HepG2 (cell line): Measurements from ENCODE around the gene C22orf39. TPM values are rescaled to one million over a fixed set of nuclear protein-coding genes. Genes with fewer than 3 reads are reported as not detected.

Experiments used
- ATAC-seq: fragments of 200-7000 bp; cut with Tn5 transposase; 3 replicates; pipeline ENCODE4 v1.9.1; 2020; ENCODE audit warnings: mild to moderate bottlenecking, moderate library complexity
- BruUV-seq: library from RNA; stranded (reverse); fragments of 400-500 nt; replicated peaks from 2 replicates; lab custom pipeline; 2021; lab: Mats Ljungman, UMichigan
- CTCF ChIA-PET: fragments of 300-600 bp; formaldehyde crosslinking; extraction: SDS; loops from one replicate; lab custom pipeline; 2021; ENCODE audit warnings: low total read pairs, inconsistent platforms, low intra/inter-chr PET ratio; lab: Yijun Ruan, JAX
- POLR2A ChIA-PET: fragments of 350-600 bp; sonication (Branson Sonifier 250); formaldehyde crosslinking; loops from one replicate; lab custom pipeline; 2020; ENCODE audit warnings: antibody characterized with exemption, inconsistent platforms; lab: Yijun Ruan, JAX
- DNase-seq: peaks from one replicate; pipeline ENCODE4 v3.0.0-alpha.2; 2015; ENCODE audit warnings: low spot score
- FAIRE-seq: peaks from 3 replicates; lab custom pipeline; 2011; peaks lifted over from hg19 to GRCh38; lab: Jason Lieb, UNC
- H2AFZ ChIP-seq: one replicate; pipeline ENCODE4 v1.6.1; 2011; ENCODE audit warnings: low read length, inconsistent platforms
- H3K27ac ChIP-seq: fragments of 300-600 bp; 3 replicates; pipeline ENCODE4 v1.8.0; 2011; ENCODE audit warnings: mixed run types, mild to moderate bottlenecking, mixed read lengths, low read length, inconsistent platforms; ENCODE audit not compliant: insufficient read depth; ENCODE audit errors: extremely low read length
- H3K27me3 ChIP-seq, 2 experiments: fragments of 200-600 bp in 1 of 2; 2 replicates in 1 of 2; 3 replicates in 1 of 2; pipeline versions ENCODE4 v1.6.0 to v1.8.0; 2011; ENCODE audit warnings: low read length in 2 of 2, mild to moderate bottlenecking in 2 of 2, moderate library complexity in 2 of 2, inconsistent platforms in 1 of 2; ENCODE audit not compliant: insufficient read depth in 2 of 2, control insufficient read depth in 1 of 2
- H3K36me3 ChIP-seq, 2 experiments: fragments of 200-600 bp in 1 of 2; replicated peaks in 1 of 2; 2 replicates in 1 of 2; 3 replicates in 1 of 2; pipeline versions ENCODE4 v1.5.1 to v1.8.0; 2011; ENCODE audit warnings: low read length in 2 of 2, inconsistent platforms in 1 of 2; ENCODE audit not compliant: insufficient read depth in 2 of 2, control insufficient read depth in 1 of 2
- H3K4me1 ChIP-seq: 2 replicates; pipeline ENCODE4 v1.5.1; 2012; ENCODE audit warnings: low read length, inconsistent platforms; ENCODE audit not compliant: insufficient read depth
- H3K4me2 ChIP-seq: 2 replicates; pipeline ENCODE4 v1.6.0; 2011; ENCODE audit warnings: low read depth, low read length, inconsistent platforms
- H3K4me3 ChIP-seq, 3 experiments: fragments of 200-600 bp in 1 of 3; sonication (generic), shearing (Covaris generic) in 1 of 3; replicated peaks in 1 of 3; 2 replicates each; pipeline ENCODE4 v1.5.1; 2011 to 2016; ENCODE audit warnings: low read length in 3 of 3, inconsistent platforms in 2 of 3, low read depth in 2 of 3, mild to moderate bottlenecking in 2 of 3, control low read depth in 1 of 3, mixed read lengths in 1 of 3; ENCODE audit not compliant: insufficient read depth in 1 of 3
- H3K79me2 ChIP-seq: one replicate; pipeline ENCODE4 v1.6.1; 2011; ENCODE audit warnings: low read length, inconsistent platforms; ENCODE audit not compliant: insufficient read depth
- H3K9ac ChIP-seq: 2 replicates; pipeline ENCODE4 v1.6.0; 2011; ENCODE audit warnings: mild to moderate bottlenecking, low read depth, low read length, inconsistent platforms; ENCODE audit not compliant: insufficient read depth
- H3K9me3 ChIP-seq: 2 replicates; pipeline ENCODE4 v1.5.1; 2012; ENCODE audit warnings: mild to moderate bottlenecking, low read length
- H4K20me1 ChIP-seq: 2 replicates; pipeline ENCODE4 v1.6.0; 2011; ENCODE audit warnings: inconsistent platforms, mild to moderate bottlenecking, low read length, moderate library complexity; ENCODE audit not compliant: insufficient read depth
- ARID4A ChIP-seq: sonication (generic); formaldehyde crosslinking; IDR thresholded peaks from 2 replicates; pipeline ENCODE4 v1.5.0; 2020; ENCODE audit warnings: mild to moderate bottlenecking, missing genetic modification reagents, borderline replicate concordance
- BHLHE40 ChIP-seq: IDR thresholded peaks from 2 replicates; pipeline ENCODE4 v1.6.1; 2011; ENCODE audit warnings: low read length, improper control_type of control experiment
- CBX5 ChIP-seq: sonication (generic); formaldehyde crosslinking; IDR thresholded peaks from 2 replicates; pipeline ENCODE4 v1.4.0; 2020; ENCODE audit warnings: missing genetic modification reagents, borderline replicate concordance
- IRF1 ChIP-seq: sonication (generic); formaldehyde crosslinking; IDR thresholded peaks from 2 replicates; pipeline ENCODE4 v1.4.0; 2020; ENCODE audit warnings: low read depth, mild to moderate bottlenecking, missing genetic modification reagents
- MZF1 ChIP-seq: sonication (generic); formaldehyde crosslinking; IDR thresholded peaks from 2 replicates; pipeline ENCODE4 v1.8.1; 2023; ENCODE audit warnings: mild to moderate bottlenecking, missing genetic modification reagents, borderline replicate concordance
- ZBTB20 ChIP-seq: sonication (generic); formaldehyde crosslinking; IDR thresholded peaks from 2 replicates; pipeline ENCODE4 v1.8.1; 2023; ENCODE audit warnings: missing genetic modification reagents, low read depth, mild to moderate bottlenecking, borderline replicate concordance
- ZNF256 ChIP-seq: sonication (generic); formaldehyde crosslinking; conservative IDR thresholded peaks from 2 replicates; pipeline ENCODE4 v1.4.0; 2020; ENCODE audit warnings: missing genetic modification reagents
- ZNF367 ChIP-seq: sonication (generic); formaldehyde crosslinking; IDR thresholded peaks from 2 replicates; pipeline ENCODE4 v1.4.0; 2020; ENCODE audit warnings: missing genetic modification reagents, borderline replicate concordance
- ZNF800 ChIP-seq: sonication (generic); formaldehyde crosslinking; IDR thresholded peaks from 2 replicates; pipeline ENCODE4 v1.4.0; 2020; ENCODE audit warnings: missing genetic modification reagents
- ZSCAN25 ChIP-seq: sonication (generic); formaldehyde crosslinking; IDR thresholded peaks from 2 replicates; pipeline ENCODE4 v1.8.0; 2022; ENCODE audit warnings: mild to moderate bottlenecking, missing genetic modification reagents
- WGBS: methylation state at CpG from one replicate; pipeline ENCODE4 v1.1.6; 2017; ENCODE audit warnings: low lambda C conversion rate; 5-methylcytosine and 5-hydroxymethylcytosine counted together
- in situ Hi-C: cut with HindIII; loops from 2 replicates; pipeline ENCODE4 v1.10.0; 2017; ENCODE audit warnings: low pct_unique_long_range_greater_than_20kb; ENCODE audit not compliant: extremely low pct_ligation_motif_present
- intact Hi-C: fragments of 100-400 bp; cut with micrococcal nuclease; formaldehyde crosslinking; loops from one replicate; pipeline ENCODE4 v1.10.0; 2022; ENCODE audit not compliant: unreplicated experiment
- polyA plus RNA-seq, 8 experiments: library from polyadenylated mRNA; depleted of rRNA in 3 of 8; stranded (reverse) in 7 of 8; unstranded in 1 of 8; fragments of >200 nt; fragmentation: Illumina TruSeq in 4 of 8; extraction: Trizol in 4 of 8; gene quantifications; 2 replicates each; pipeline versions ENCODE4 v1.2.1 to v1.2.3, GENCODE V29; 2011 to 2016; ENCODE audit warnings: low read depth in 4 of 8, missing spikeins in 1 of 8, mixed read lengths in 1 of 8; ENCODE audit not compliant: insufficient read depth in 1 of 8
- total RNA-seq, 5 experiments: library from RNA; depleted of rRNA; stranded (reverse); fragments of >200 nt; fragmentation: Illumina TruSeq; extraction: Trizol; gene quantifications; 2 replicates each; pipeline ENCODE4 v1.2.3, GENCODE V29; 2016; ENCODE audit warnings: low read depth in 1 of 5

C22orf39 gene
- total and polyA plus RNA-seq, 2 of the 13 experiments (the other 11 are each of a cell fraction or from before 2014, with no cell fraction given) = 23.4 to 26.4 TPM

GRCh38 chr22:19397734-19398104, 49.8 kb downstream of the C22orf39 start:
- intact Hi-C loops = no loop called here
- H3K4me2 ChIP-seq = no peak overlapping the region
- no TSS peak for BruUV-seq
- H3K36me3 ChIP-seq = peaks cover 30 to 75% of the 10 kb centered on the region in 2 experiments; a peak in 4 of 5 replicates
- no peak for ATAC-seq
- H3K79me2 ChIP-seq = no peaks in the 10 kb centered on the region
- H4K20me1 ChIP-seq = no peaks in the 10 kb centered on the region
- no peak overlapping the region for H3K9ac ChIP-seq
- no peak overlapping the region for H2AFZ ChIP-seq
- no peak for TF ChIP-seq BHLHE40
- no peak for TF ChIP-seq CBX5 (CRISPR knock-in tag)
- TF ChIP-seq ZSCAN25 (CRISPR knock-in tag) = no peak
- no peak for TF ChIP-seq ZNF800 (CRISPR knock-in tag)
- no peak for TF ChIP-seq ARID4A (CRISPR knock-in tag)
- no peak for TF ChIP-seq ZNF367 (CRISPR knock-in tag)
- no peak for TF ChIP-seq ZNF256 (CRISPR knock-in tag)
- no peak for TF ChIP-seq MZF1
- TF ChIP-seq IRF1 = no peak
- no peak for TF ChIP-seq ZBTB20 (CRISPR knock-in tag)
- TF ChIP-seq, all 625 proteins: peak for 0
- H3K9me3 ChIP-seq = no peaks in the 10 kb centered on the region
- FAIRE-seq (no peak), DNase-seq (no peak)
- ChIA-PET CTCF (no interaction called here), POLR2A (no interaction called here)
- H3K27me3 ChIP-seq = no peaks in the 10 kb centered on the region
- no peak overlapping the region for H3K27ac ChIP-seq
- in situ Hi-C loops = no loop called here
- 100% methylated on average over 3 of the region's 3 CpGs for WGBS
- no peak overlapping the region for H3K4me3 ChIP-seq
- H3K4me1 ChIP-seq = no peaks in the 10 kb centered on the region
